B cell (primary cell): Measurements from ENCODE around the gene SLC34A2. TPM values are rescaled to one million over a fixed set of nuclear protein-coding genes. Genes with fewer than 3 reads are reported as not detected.

Experiments
- ATAC-seq: fragments of 200-7000 bp; cut with Tn5 transposase; one replicate; pipeline ENCODE4 v1.10.0; 2021; ENCODE audit warnings: low read depth, mild to moderate bottlenecking, moderate number of reproducible peaks, moderate library complexity
- CTCF ChIA-PET: fragments of 350-600 bp; sonication (Branson Sonifier 250); formaldehyde crosslinking; loops from one replicate; lab custom pipeline; 2021; ENCODE audit warnings: antibody characterized with exemption, inconsistent platforms; lab: Charles Lee
- POLR2A ChIA-PET: fragments of 350-600 bp; sonication (Branson Sonifier 250); formaldehyde crosslinking; loops from one replicate; lab custom pipeline; 2021; ENCODE audit warnings: antibody characterized with exemption; lab: Charles Lee
- DNase-seq: peaks from one replicate; pipeline ENCODE4 v3.0.0; 2013
- H2AFZ ChIP-seq: 2 replicates; pipeline ENCODE4 v1.6.1; 2012; ENCODE audit warnings: mild to moderate bottlenecking, low read depth, low read length; ENCODE audit not compliant: insufficient read depth, poor library complexity, severe bottlenecking
- H3K27ac ChIP-seq, 2 donors: 1 replicate in 1 of 2; 2 replicates in 1 of 2; pipeline ENCODE4 v1.5.1; 2012 to 2013; ENCODE audit warnings: low read length in 2 of 2, mild to moderate bottlenecking in 2 of 2, moderate library complexity in 1 of 2
- H3K27me3 ChIP-seq, 4 experiments: fragments of 200-600 bp in 1 of 4; sonication (generic) in 1 of 4; replicated peaks in 1 of 4; 1 replicate in 2 of 4; 2 replicates in 2 of 4; pipeline versions ENCODE4 v1.6.1 to v1.7.0; 2013 to 2016; ENCODE audit warnings: low read length in 3 of 4, mild to moderate bottlenecking in 2 of 4, mixed read lengths in 1 of 4, moderate library complexity in 1 of 4; ENCODE audit not compliant: insufficient read depth in 4 of 4, control insufficient read depth in 3 of 4; ENCODE audit errors: control extremely low read depth in 1 of 4
- H3K36me3 ChIP-seq, 2 experiments: replicated peaks in 1 of 2; 1 replicate in 1 of 2; 2 replicates in 1 of 2; pipeline versions ENCODE4 v1.6.1 to v1.7.1; 2013; ENCODE audit warnings: low read length in 1 of 2; ENCODE audit not compliant: insufficient read depth in 2 of 2, control insufficient read depth in 1 of 2; ENCODE audit errors: control extremely low read depth in 1 of 2, extremely low read depth in 1 of 2
- H3K4me1 ChIP-seq, 2 donors: fragments of 200-600 bp in 1 of 2; sonication (generic) in 1 of 2; 1 replicate in 1 of 2; 2 replicates in 1 of 2; pipeline versions ENCODE4 v1.5.1 to v1.6.1; 2013 to 2017; ENCODE audit warnings: low read length in 2 of 2; ENCODE audit not compliant: control insufficient read depth in 2 of 2, insufficient read depth in 2 of 2
- H3K4me2 ChIP-seq: replicated peaks from 2 replicates; pipeline ENCODE3; 2012; ENCODE audit warnings: mild to moderate bottlenecking, low read depth, low read length; ENCODE audit not compliant: poor library complexity, severe bottlenecking
- H3K4me3 ChIP-seq, 5 experiments: fragments of 200-600 bp in 1 of 5; sonication (generic) in 1 of 5; 1 replicate in 3 of 5; 2 replicates in 2 of 5; pipeline versions ENCODE4 v1.5.1 to v1.7.0; 2011 to 2016; ENCODE audit warnings: low read length in 4 of 5, mild to moderate bottlenecking in 4 of 5, low read depth in 2 of 5, control low read depth in 1 of 5, moderate library complexity in 1 of 5; ENCODE audit not compliant: insufficient read depth in 1 of 5; ENCODE audit errors: control extremely low read depth in 1 of 5, extremely low read depth in 1 of 5
- H3K79me2 ChIP-seq: fragments of 200-600 bp; sonication (generic); one replicate; pipeline ENCODE4 v1.6.0; 2016; ENCODE audit warnings: low read length; ENCODE audit not compliant: control insufficient read depth, insufficient read depth
- H3K9ac ChIP-seq: fragments of 200-600 bp; sonication (generic); 2 replicates; pipeline ENCODE4 v1.6.1; 2017; ENCODE audit warnings: mild to moderate bottlenecking, low read length, moderate library complexity
- H3K9me3 ChIP-seq, 3 donors: one replicate each; pipeline versions ENCODE4 v1.6.1 to v1.7.1; 2013; ENCODE audit warnings: low read length in 2 of 3; ENCODE audit not compliant: control insufficient read depth in 2 of 3, insufficient read depth in 1 of 3; ENCODE audit errors: control extremely low read depth in 1 of 3
- H4K20me1 ChIP-seq: 2 replicates; pipeline ENCODE4 v1.6.0; 2012; ENCODE audit warnings: mild to moderate bottlenecking, low read length; ENCODE audit not compliant: insufficient read depth, control insufficient read depth, poor library complexity, severe bottlenecking
- H3K27ac Mint-ChIP-seq: one replicate; pipeline ENCODE4 v1.8.0; 2021; ENCODE audit warnings: mixed read lengths
- H3K27me3 Mint-ChIP-seq: one replicate; pipeline ENCODE4 v1.8.0; 2021; ENCODE audit warnings: mixed read lengths
- H3K4me1 Mint-ChIP-seq: one replicate; pipeline ENCODE4 v1.8.0; 2021; ENCODE audit warnings: mixed read lengths
- H3K4me3 Mint-ChIP-seq: one replicate; pipeline ENCODE4 v1.8.0; 2021; ENCODE audit warnings: mixed read lengths
- H3K9me3 Mint-ChIP-seq: one replicate; pipeline ENCODE4 v1.8.0; 2022; ENCODE audit warnings: mixed read lengths; ENCODE audit not compliant: insufficient read depth
- EZH2 ChIP-seq: IDR thresholded peaks from 2 replicates; pipeline ENCODE4 v1.6.1; 2012; ENCODE audit warnings: borderline replicate concordance, low read depth, mild to moderate bottlenecking, moderate library complexity, low read length; ENCODE audit not compliant: insufficient read depth, poor library complexity, severe bottlenecking
- WGBS: methylation state at CpG from one replicate; pipeline ENCODE4 v1.1.5; 2013; ENCODE audit warnings: missing lambda C conversion rate; ENCODE audit not compliant: insufficient coverage; 5-methylcytosine and 5-hydroxymethylcytosine counted together
- intact Hi-C: fragments of 100-400 bp; cut with micrococcal nuclease; formaldehyde crosslinking; loops from one replicate; pipeline ENCODE4 v1.10.0; 2022
- polyA plus RNA-seq: library from polyadenylated mRNA; depleted of rRNA; stranded (reverse); fragments of >200 nt; gene quantifications from 2 replicates; pipeline ENCODE4 v1.2.3, GENCODE V29; 2012
- total RNA-seq, 2 donors: library from RNA; stranded (reverse); fragments of 120-200 nt in 1 of 2; gene quantifications; 1 replicate in 1 of 2; 2 replicates in 1 of 2; pipeline versions ENCODE4 v1.2.3 to v1.2.4, GENCODE V29; 2013 to 2022
- TF ChIP-seq, protein P1 (sequence below): fragments of 200-600 bp; IDR thresholded peaks from one replicate; pipeline ENCODE4 v1.8.0; 2022; ENCODE audit warnings: antibody characterized with exemption, mild to moderate bottlenecking

The SLC34A2 gene
- total and polyA plus RNA-seq, 2 donors (not counting 1 experiment from before 2014, with no cell fraction given): not detected

- ATAC-seq (no peak), DNase-seq (no peak)
- Histone ChIP-seq H3K4me3 (no peak overlapping the region), H3K27ac (no peak overlapping the region), H3K9me3 (no peaks in the 10 kb centered on the region), H4K20me1 (no peaks in the 10 kb centered on the region), H3K4me1 (no peaks in the 10 kb centered on the region), H3K36me3 (no peaks in the 10 kb centered on the region), H3K9ac (no peak overlapping the region), H3K79me2 (no peaks in the 10 kb centered on the region), H3K4me2 (no peak overlapping the region), H2AFZ (no peak overlapping the region), H3K27me3 (no peaks in the 10 kb centered on the region)
- 86% methylated on average over 8 of the region's 9 CpGs for WGBS
- Mint-ChIP-seq H3K9me3 (no peaks in the 10 kb centered on the region), H3K4me3 (no peak overlapping the region), H3K27ac (no peak overlapping the region), H3K4me1 (no peaks in the 10 kb centered on the region), H3K27me3 (peaks cover 15% of the 10 kb centered on the region)
- ChIA-PET CTCF (no interaction called here), POLR2A (no interaction called here)
- TF ChIP-seq, protein P1, sequence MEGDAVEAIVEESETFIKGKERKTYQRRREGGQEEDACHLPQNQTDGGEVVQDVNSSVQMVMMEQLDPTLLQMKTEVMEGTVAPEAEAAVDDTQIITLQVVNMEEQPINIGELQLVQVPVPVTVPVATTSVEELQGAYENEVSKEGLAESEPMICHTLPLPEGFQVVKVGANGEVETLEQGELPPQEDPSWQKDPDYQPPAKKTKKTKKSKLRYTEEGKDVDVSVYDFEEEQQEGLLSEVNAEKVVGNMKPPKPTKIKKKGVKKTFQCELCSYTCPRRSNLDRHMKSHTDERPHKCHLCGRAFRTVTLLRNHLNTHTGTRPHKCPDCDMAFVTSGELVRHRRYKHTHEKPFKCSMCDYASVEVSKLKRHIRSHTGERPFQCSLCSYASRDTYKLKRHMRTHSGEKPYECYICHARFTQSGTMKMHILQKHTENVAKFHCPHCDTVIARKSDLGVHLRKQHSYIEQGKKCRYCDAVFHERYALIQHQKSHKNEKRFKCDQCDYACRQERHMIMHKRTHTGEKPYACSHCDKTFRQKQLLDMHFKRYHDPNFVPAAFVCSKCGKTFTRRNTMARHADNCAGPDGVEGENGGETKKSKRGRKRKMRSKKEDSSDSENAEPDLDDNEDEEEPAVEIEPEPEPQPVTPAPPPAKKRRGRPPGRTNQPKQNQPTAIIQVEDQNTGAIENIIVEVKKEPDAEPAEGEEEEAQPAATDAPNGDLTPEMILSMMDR: no peak
- no peak for TF ChIP-seq EZH2
- intact Hi-C loops: no loop called here
Measured at GRCh38 chr4:25666031-25666630, 10.5 kb downstream of the SLC34A2 start.

- intact Hi-C loops: no loop called here
Measured at GRCh38 chr4:25667931-25668557, 12.4 kb downstream of the SLC34A2 start.

More at GRCh38 chr4:25667931-25668557, 12.4 kb downstream of the SLC34A2 start:
- DNase-seq (no peak), ATAC-seq (no peak)
- TF ChIP-seq, protein P1: no peak
- no peak for TF ChIP-seq EZH2
- H3K4me2 ChIP-seq: no peak overlapping the region
- H4K20me1 ChIP-seq: no peaks in the 10 kb centered on the region
- Mint-ChIP-seq H3K27ac (no peak overlapping the region), H3K4me1 (no peaks in the 10 kb centered on the region), H3K9me3 (no peaks in the 10 kb centered on the region), H3K4me3 (no peak overlapping the region), H3K27me3 (peaks cover 18% of the 10 kb centered on the region)
- 98% methylated on average over 9 of the region's 15 CpGs for WGBS
- ChIA-PET POLR2A (no interaction called here), CTCF (no interaction called here)
- no peaks in the 10 kb centered on the region for H3K27me3 ChIP-seq
- H3K36me3 ChIP-seq: no peaks in the 10 kb centered on the region
- no peak overlapping the region for H3K4me3 ChIP-seq
- no peaks in the 10 kb centered on the region for H3K79me2 ChIP-seq
- no peaks in the 10 kb centered on the region for H3K9me3 ChIP-seq
- H2AFZ ChIP-seq: no peak overlapping the region
- no peaks in the 10 kb centered on the region for H3K4me1 ChIP-seq
- no peak overlapping the region for H3K27ac ChIP-seq
- H3K9ac ChIP-seq: no peak overlapping the region
